GM12872 (cell line): Measurements from ENCODE around the gene CEP70.

Source experiments
- CTCF ChIP-seq: IDR thresholded peaks from 3 replicates; pipeline ENCODE4 v1.5.1; 2011; ENCODE audit warnings: low read depth, mild to moderate bottlenecking, low read length, moderate library complexity; ENCODE audit not compliant: insufficient read depth

CEP70 gene

GRCh38 chr3:138625707-138626365 lies 31.8 kb upstream of the CEP70 start:
- TF ChIP-seq CTCF: no peak

- TF ChIP-seq CTCF: no peak
Measured at GRCh38 chr3:138624518-138624917, 30.5 kb upstream of the CEP70 start.

- TF ChIP-seq CTCF: no peak
Measured at GRCh38 chr3:138620431-138620830, 26.4 kb upstream of the CEP70 start.

- no peak for TF ChIP-seq CTCF
Measured at GRCh38 chr3:138615462-138615861, 21.4 kb upstream of the CEP70 start.

GRCh38 chr3:138609898-138610266 lies 15.8 kb upstream of the CEP70 start:
- TF ChIP-seq CTCF: no peak

- TF ChIP-seq CTCF: no peak
Measured at GRCh38 chr3:138608322-138609135, 14.5 kb upstream of the CEP70 start, which contains the start of gene FAIM. FAIM (plus strand) TSS chr3:138608771; CDS start chr3:138619727, 10,956 bp downstream.

GRCh38 chr3:138600100-138600745 lies 6.2 kb upstream of the CEP70 start:
- no peak for TF ChIP-seq CTCF
